Mesendoderm (in vitro differentiated cells): ENCODE measurements around the gene ZNF622.

Source experiments
- DNase-seq: peaks from one replicate; pipeline ENCODE4 v3.0.0; 2013
- H2AK5ac ChIP-seq: 2 replicates; pipeline ENCODE4 v1.6.1; 2013; ENCODE audit warnings: low read length, inconsistent platforms
- H2BK120ac ChIP-seq: 2 replicates; pipeline ENCODE4 v1.6.1; 2013; ENCODE audit warnings: low read depth, mild to moderate bottlenecking, low read length, moderate library complexity, mixed read lengths
- H2BK15ac ChIP-seq: replicated peaks from 2 replicates; pipeline ENCODE4 v1.6.1; 2013; ENCODE audit warnings: low read depth, mild to moderate bottlenecking, moderate library complexity
- H2BK5ac ChIP-seq: 2 replicates; pipeline ENCODE4 v1.6.1; 2013; ENCODE audit warnings: low read length, inconsistent platforms
- H3K18ac ChIP-seq: 2 replicates; pipeline ENCODE4 v1.6.1; 2013; ENCODE audit warnings: mild to moderate bottlenecking, low read length, mixed read lengths
- H3K23ac ChIP-seq: one replicate; pipeline ENCODE4 v1.6.1; 2013; ENCODE audit warnings: low read length
- H3K27ac ChIP-seq: 2 replicates; pipeline ENCODE4 v1.5.1; 2013; ENCODE audit warnings: low read depth, mild to moderate bottlenecking, inconsistent platforms, low read length, moderate library complexity
- H3K27me3 ChIP-seq: 2 replicates; pipeline ENCODE4 v1.6.1; 2013; ENCODE audit warnings: low read length, control low read depth, mild to moderate bottlenecking, inconsistent platforms; ENCODE audit not compliant: insufficient read depth, poor library complexity
- H3K36me3 ChIP-seq: 2 replicates; pipeline ENCODE4 v1.6.1; 2013; ENCODE audit warnings: low read length, inconsistent platforms; ENCODE audit not compliant: control insufficient read depth, insufficient read depth
- H3K4ac ChIP-seq: one replicate; pipeline ENCODE4 v1.6.1; 2013; ENCODE audit warnings: low read depth, mild to moderate bottlenecking, low read length, moderate library complexity
- H3K4me1 ChIP-seq: 2 replicates; pipeline ENCODE4 v1.6.1; 2013; ENCODE audit warnings: low read depth, low read length, inconsistent platforms; ENCODE audit not compliant: control insufficient read depth
- H3K4me2 ChIP-seq: 2 replicates; pipeline ENCODE4 v1.6.1; 2013; ENCODE audit warnings: low read length
- H3K4me3 ChIP-seq: 2 replicates; pipeline ENCODE4 v1.5.1; 2013; ENCODE audit warnings: mild to moderate bottlenecking, low read length
- H3K56ac ChIP-seq: one replicate; pipeline ENCODE4 v1.6.1; 2013; ENCODE audit warnings: low read length
- H3K79me1 ChIP-seq: 2 replicates; pipeline ENCODE4 v1.6.1; 2013; ENCODE audit warnings: low read length, inconsistent platforms
- H3K79me2 ChIP-seq: 2 replicates; pipeline ENCODE4 v1.6.1; 2013; ENCODE audit warnings: mild to moderate bottlenecking, low read length; ENCODE audit not compliant: control insufficient read depth, insufficient read depth
- H3K9ac ChIP-seq: 2 replicates; pipeline ENCODE4 v1.6.1; 2013; ENCODE audit warnings: low read length, inconsistent platforms
- H4K5ac ChIP-seq: one replicate; pipeline ENCODE4 v1.6.1; 2013; ENCODE audit warnings: low read length
- H4K8ac ChIP-seq: one replicate; pipeline ENCODE4 v1.6.1; 2013; ENCODE audit warnings: low read depth, mild to moderate bottlenecking, control low read depth, low read length, moderate library complexity
- WGBS: extraction: QIAGEN DNeasy Blood & Tissue Kit; methylation state at CpG from one replicate; pipeline ENCODE4 v1.1.7; 2013; ENCODE audit warnings: low lambda C conversion rate, missing lambda C conversion rate; ENCODE audit not compliant: insufficient coverage; ENCODE audit errors: extremely low coverage; 5-methylcytosine and 5-hydroxymethylcytosine counted together

The ZNF622 gene

DNA sequence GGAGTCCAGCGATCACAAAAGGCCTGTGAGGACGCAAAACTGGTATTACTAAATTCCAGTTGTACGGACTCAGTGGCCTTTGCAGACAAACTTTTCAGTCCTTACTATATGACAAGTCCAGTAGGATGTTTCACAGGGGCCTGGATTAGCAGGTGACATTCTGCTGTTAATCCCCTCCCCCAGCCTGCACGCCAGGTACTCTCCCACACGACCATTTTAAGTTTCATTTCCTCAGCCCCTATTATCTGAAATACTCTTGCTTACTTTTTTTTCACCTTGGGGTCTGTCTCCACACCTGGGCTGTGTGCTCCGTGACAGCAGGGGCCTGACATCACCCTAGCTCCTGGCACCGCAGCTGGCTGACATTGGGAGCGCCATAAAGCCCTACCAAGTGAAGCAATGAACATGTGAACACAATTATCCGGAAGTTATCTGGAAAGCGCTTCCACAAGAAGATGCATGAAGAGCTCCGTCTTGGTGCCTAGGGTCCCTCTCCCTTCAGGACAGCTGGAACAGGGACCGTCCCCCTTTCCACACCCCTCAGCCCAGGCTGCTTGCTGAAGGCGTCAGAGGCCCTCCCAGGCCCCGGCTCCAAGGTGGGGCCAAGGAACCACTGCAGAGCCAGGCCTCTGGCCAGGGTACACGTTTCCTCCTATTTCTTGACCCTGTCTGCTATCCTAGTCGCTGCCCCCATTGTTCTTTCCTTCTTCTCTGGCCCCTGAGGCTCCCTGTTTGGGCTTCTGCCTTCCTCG, 39.7 kb upstream of the ZNF622 start:
- Histone ChIP-seq H3K4me3 (no peak overlapping the region), H3K23ac (no peak overlapping the region), H3K27me3 (no peaks in the 10 kb centered on the region), H3K4me1 (no peaks in the 10 kb centered on the region), H3K36me3 (no peaks in the 10 kb centered on the region), H3K9ac (no peak overlapping the region), H2BK5ac (no peak overlapping the region), H2BK120ac (no peak overlapping the region), H4K8ac (no peak overlapping the region), H2AK5ac (no peak overlapping the region), H3K4me2 (no peak overlapping the region), H3K56ac (no peak overlapping the region), H2BK15ac (no peak overlapping the region), H3K27ac (no peak overlapping the region), H3K79me1 (no peaks in the 10 kb centered on the region), H3K4ac (no peak overlapping the region), H4K5ac (no peak overlapping the region), H3K79me2 (no peaks in the 10 kb centered on the region), H3K18ac (no peak overlapping the region)
- DNase-seq = no peak
- no CpG with 5 or more reads among the region's 17 CpGs for WGBS

GRCh38 chr5:16504571-16504970, 39.0 kb upstream of the ZNF622 start:
- no CpG with 5 or more reads among the region's 10 CpGs for WGBS
- Histone ChIP-seq H3K27me3 (no peaks in the 10 kb centered on the region), H3K9ac (no peak overlapping the region), H2BK5ac (no peak overlapping the region), H3K4me2 (no peak overlapping the region), H3K56ac (no peak overlapping the region), H3K27ac (no peak overlapping the region), H4K5ac (no peak overlapping the region), H3K79me1 (no peaks in the 10 kb centered on the region), H4K8ac (no peak overlapping the region), H2BK120ac (no peak overlapping the region), H3K4me1 (no peaks in the 10 kb centered on the region), H2AK5ac (no peak overlapping the region), H3K18ac (no peak overlapping the region), H3K4me3 (no peak overlapping the region), H3K36me3 (no peaks in the 10 kb centered on the region), H3K4ac (no peak overlapping the region), H3K79me2 (no peaks in the 10 kb centered on the region), H2BK15ac (no peak overlapping the region), H3K23ac (no peak overlapping the region)
- no peak for DNase-seq

- no peak overlapping the region for H4K8ac ChIP-seq
- H2BK15ac ChIP-seq = no peak overlapping the region
- no peaks in the 10 kb centered on the region for H3K27me3 ChIP-seq
- H3K27ac ChIP-seq = no peak overlapping the region
- no peak overlapping the region for H2BK120ac ChIP-seq
- H3K18ac ChIP-seq = no peak overlapping the region
- no peak overlapping the region for H3K4ac ChIP-seq
- H3K4me1 ChIP-seq = no peaks in the 10 kb centered on the region
- H3K23ac ChIP-seq = no peak overlapping the region
- H2AK5ac ChIP-seq = no peak overlapping the region
- H3K79me1 ChIP-seq = no peaks in the 10 kb centered on the region
- H3K56ac ChIP-seq = no peak overlapping the region
- H3K79me2 ChIP-seq = no peaks in the 10 kb centered on the region
- no peak overlapping the region for H2BK5ac ChIP-seq
- H4K5ac ChIP-seq = no peak overlapping the region
- H3K36me3 ChIP-seq = no peaks in the 10 kb centered on the region
- WGBS = no CpG with 5 or more reads among the region's 3 CpGs
- DNase-seq = no peak
- H3K9ac ChIP-seq = no peak overlapping the region
- no peak overlapping the region for H3K4me2 ChIP-seq
- H3K4me3 ChIP-seq = no peak overlapping the region
These were observed 37.3 kb upstream of the ZNF622 start for GRCh38 chr5:16502866-16503265.

DNA sequence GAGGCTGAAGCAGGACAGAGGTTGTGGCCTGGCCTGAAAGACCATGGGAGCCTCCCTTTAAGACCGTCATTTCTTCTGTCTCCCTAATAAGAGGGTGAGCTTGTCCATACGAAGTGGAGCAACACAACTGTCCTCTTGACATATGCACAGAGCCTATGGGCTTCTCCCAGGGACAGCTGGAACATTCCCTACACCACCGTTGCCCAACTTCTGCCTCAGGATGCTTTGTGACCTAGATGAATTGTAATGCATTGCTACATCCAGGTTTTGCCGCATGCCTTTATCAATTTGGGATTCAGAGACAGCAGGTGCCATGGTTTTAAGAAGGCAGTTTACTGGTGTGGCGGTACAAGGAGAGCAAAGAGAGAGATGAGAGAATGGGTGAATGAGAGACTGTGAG, 34.4 kb upstream of the ZNF622 start:
- H3K9ac ChIP-seq = no peak overlapping the region
- H4K5ac ChIP-seq = no peak overlapping the region
- H3K4me2 ChIP-seq = no peak overlapping the region
- H3K27ac ChIP-seq = no peak overlapping the region
- H2BK15ac ChIP-seq = no peak overlapping the region
- H3K79me1 ChIP-seq = no peaks in the 10 kb centered on the region
- H2AK5ac ChIP-seq = no peak overlapping the region
- DNase-seq = no peak
- H3K36me3 ChIP-seq = no peaks in the 10 kb centered on the region
- no peak overlapping the region for H2BK5ac ChIP-seq
- no peaks in the 10 kb centered on the region for H3K4me1 ChIP-seq
- no peak overlapping the region for H2BK120ac ChIP-seq
- no peak overlapping the region for H3K23ac ChIP-seq
- no peak overlapping the region for H3K4me3 ChIP-seq
- H3K79me2 ChIP-seq = no peaks in the 10 kb centered on the region
- no CpG with 5 or more reads among the region's 5 CpGs for WGBS
- H3K18ac ChIP-seq = no peak overlapping the region
- H3K27me3 ChIP-seq = no peaks in the 10 kb centered on the region
- no peak overlapping the region for H4K8ac ChIP-seq
- H3K4ac ChIP-seq = no peak overlapping the region
- H3K56ac ChIP-seq = no peak overlapping the region

GRCh38 chr5:16497546-16497945, 31.9 kb upstream of the ZNF622 start:
- no peak overlapping the region for H2BK120ac ChIP-seq
- no peak overlapping the region for H3K27ac ChIP-seq
- H3K4me3 ChIP-seq = no peak overlapping the region
- no peaks in the 10 kb centered on the region for H3K27me3 ChIP-seq
- H3K4ac ChIP-seq = no peak overlapping the region
- WGBS = no CpG with 5 or more reads among the region's 2 CpGs
- H2BK5ac ChIP-seq = no peak overlapping the region
- no peaks in the 10 kb centered on the region for H3K4me1 ChIP-seq
- H3K36me3 ChIP-seq = no peaks in the 10 kb centered on the region
- no peak overlapping the region for H4K5ac ChIP-seq
- no peak overlapping the region for H3K4me2 ChIP-seq
- no peaks in the 10 kb centered on the region for H3K79me2 ChIP-seq
- no peak overlapping the region for H3K18ac ChIP-seq
- no peak overlapping the region for H3K56ac ChIP-seq
- no peak overlapping the region for H3K9ac ChIP-seq
- no peak overlapping the region for H2AK5ac ChIP-seq
- no peaks in the 10 kb centered on the region for H3K79me1 ChIP-seq
- no peak overlapping the region for H2BK15ac ChIP-seq
- no peak for DNase-seq
- no peak overlapping the region for H4K8ac ChIP-seq
- H3K23ac ChIP-seq = no peak overlapping the region

DNA sequence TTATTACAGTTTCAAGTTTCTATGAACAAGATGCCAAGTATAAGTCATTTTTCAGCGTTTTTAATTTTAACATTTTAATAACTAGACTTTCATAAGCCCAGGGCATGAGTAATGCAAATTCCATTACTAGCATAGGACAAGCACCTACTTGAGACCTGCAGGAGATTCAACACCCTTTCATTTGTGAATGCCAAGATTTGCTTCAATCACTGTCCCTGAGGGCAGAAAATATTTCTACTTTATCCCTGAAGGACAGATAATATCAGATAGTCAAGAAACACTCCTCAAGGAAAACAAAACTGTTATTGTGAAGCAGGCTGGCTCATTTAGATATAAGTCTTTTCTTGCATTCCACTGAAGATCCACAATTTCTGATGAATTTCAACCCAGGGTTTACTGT, 27.7 kb upstream of the ZNF622 start:
- no peak overlapping the region for H3K56ac ChIP-seq
- H3K9ac ChIP-seq = no peak overlapping the region
- no peak overlapping the region for H4K8ac ChIP-seq
- DNase-seq = no peak
- H2BK5ac ChIP-seq = no peak overlapping the region
- H3K4me3 ChIP-seq = no peak overlapping the region
- no peak overlapping the region for H2BK15ac ChIP-seq
- H3K23ac ChIP-seq = no peak overlapping the region
- H3K27me3 ChIP-seq = no peaks in the 10 kb centered on the region
- no CpG with 5 or more reads among the region's 1 CpG for WGBS
- no peaks in the 10 kb centered on the region for H3K79me1 ChIP-seq
- H3K79me2 ChIP-seq = no peaks in the 10 kb centered on the region
- no peaks in the 10 kb centered on the region for H3K4me1 ChIP-seq
- no peak overlapping the region for H3K4me2 ChIP-seq
- no peak overlapping the region for H3K18ac ChIP-seq
- H3K36me3 ChIP-seq = no peaks in the 10 kb centered on the region
- H2BK120ac ChIP-seq = no peak overlapping the region
- H3K27ac ChIP-seq = no peak overlapping the region
- no peak overlapping the region for H2AK5ac ChIP-seq
- no peak overlapping the region for H4K5ac ChIP-seq
- H3K4ac ChIP-seq = no peak overlapping the region
